GM21360 (cell line): ENCODE measurements around the gene EPB41L1.

ENCODE experiments used
- ATAC-seq: cut with Tn5 transposase; IDR thresholded peaks from one replicate; pipeline ENCODE4 v1.9.1; 2021; ENCODE audit warnings: mild to moderate bottlenecking, moderate library complexity; ENCODE audit not compliant: unreplicated experiment

Gene EPB41L1

GRCh38 chr20:36154700-36155628 is at the start of gene EPB41L1:
Gene EPB41L1, plus strand, starts transcription at chr20:36154740. Its CDS starts 19,038 bp downstream, at chr20:36173778.
- ATAC-seq = no peak

GRCh38 chr20:36104856-36105255 is 49.7 kb upstream of the EPB41L1 start:
- ATAC-seq = no peak

DNA sequence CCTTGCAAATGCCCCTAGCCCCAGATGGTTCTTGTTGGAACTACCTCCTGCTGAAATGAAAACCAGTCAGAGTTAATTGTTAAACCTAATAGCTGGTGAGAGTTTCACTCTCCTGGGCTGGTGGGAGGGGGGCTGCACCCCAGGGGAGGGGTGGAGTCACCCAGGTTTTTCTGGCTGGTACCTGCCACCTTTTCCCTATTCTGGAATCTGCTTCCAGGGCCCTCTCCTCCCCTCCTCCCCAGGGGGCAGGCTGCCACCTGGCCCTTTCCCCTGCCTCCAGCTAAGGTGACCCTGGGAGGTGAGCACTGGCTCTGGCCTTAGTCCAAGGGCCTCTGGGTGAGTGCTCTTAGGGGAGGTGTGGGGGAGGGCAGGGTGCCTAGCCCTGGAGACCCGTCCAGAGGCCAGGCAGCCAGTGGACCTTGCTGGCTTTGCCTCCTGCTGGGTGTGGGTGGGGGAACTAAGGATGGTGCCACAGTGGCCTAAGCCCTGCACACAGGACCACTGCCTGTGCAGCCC is 48.8 kb upstream of the EPB41L1 start:
- ATAC-seq = no peak

GRCh38 chr20:36106606-36107005 is 47.9 kb upstream of the EPB41L1 start:
- no peak for ATAC-seq

- no peak for ATAC-seq
These were observed 46.7 kb upstream of the EPB41L1 start for GRCh38 chr20:36107881-36108280.

GRCh38 chr20:36109251-36109947 is 45.1 kb upstream of the EPB41L1 start:
- no peak for ATAC-seq

- ATAC-seq = no peak
These were observed 43.5 kb upstream of the EPB41L1 start for GRCh38 chr20:36110994-36111393.

GRCh38 chr20:36112112-36112511 is 42.4 kb upstream of the EPB41L1 start:
- no peak for ATAC-seq

DNA sequence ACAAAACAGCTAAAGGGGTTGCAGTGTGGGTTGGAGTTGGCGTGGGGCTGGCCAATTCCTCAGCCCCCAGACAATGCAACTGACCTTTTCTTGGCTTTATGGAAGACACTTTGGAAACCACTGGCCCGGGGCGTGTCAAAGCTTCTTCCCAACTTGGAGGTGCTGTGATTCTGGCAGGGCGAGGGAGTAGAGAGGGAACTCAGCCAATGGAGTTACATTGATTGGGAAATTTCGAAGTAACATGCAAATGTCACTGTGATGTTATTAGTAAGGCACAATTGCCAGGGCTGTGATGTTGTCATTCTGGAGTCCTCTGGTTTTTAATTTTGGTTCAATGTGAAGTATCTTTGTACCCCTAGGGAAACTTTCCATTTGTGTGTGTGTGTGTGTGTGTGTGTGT is 41.5 kb upstream of the EPB41L1 start:
- ATAC-seq = no peak

DNA sequence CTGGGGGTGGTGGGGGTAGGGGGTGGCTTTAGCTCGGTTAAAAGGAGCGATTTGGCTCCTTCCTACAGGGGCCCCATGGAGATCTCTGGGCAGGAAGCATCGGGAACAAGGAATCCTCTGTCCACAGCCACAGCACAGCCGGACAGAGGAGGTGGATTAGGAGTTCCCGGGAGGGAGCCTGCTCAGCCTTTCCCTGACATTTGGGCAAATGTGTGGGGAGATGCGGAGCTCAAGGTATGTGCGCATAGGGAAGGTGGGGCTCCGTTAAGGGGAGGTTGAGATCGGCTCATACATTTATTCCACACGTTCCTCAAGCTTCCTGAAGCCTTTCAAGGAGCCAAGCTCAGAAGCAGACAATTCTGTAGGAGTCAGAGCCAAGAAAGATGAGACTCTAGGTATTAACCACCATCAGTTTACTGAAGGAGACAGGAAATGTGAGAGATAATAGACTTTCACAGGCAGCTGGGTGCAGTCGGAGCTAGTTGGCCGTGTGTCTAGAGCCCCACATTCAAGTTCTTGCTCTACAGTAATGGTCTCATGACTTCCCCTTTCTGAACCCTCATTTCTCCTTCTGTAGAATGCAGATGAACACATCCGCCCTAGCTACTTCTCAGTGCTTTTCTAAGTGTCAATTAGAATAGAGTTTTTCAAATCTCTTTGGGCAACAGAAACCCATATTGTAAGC is 40.8 kb upstream of the EPB41L1 start:
- ATAC-seq = no peak

GRCh38 chr20:36114707-36115106 is 39.8 kb upstream of the EPB41L1 start:
- ATAC-seq = no peak

- no peak for ATAC-seq
These were observed 38.6 kb upstream of the EPB41L1 start for GRCh38 chr20:36115925-36116324.

DNA sequence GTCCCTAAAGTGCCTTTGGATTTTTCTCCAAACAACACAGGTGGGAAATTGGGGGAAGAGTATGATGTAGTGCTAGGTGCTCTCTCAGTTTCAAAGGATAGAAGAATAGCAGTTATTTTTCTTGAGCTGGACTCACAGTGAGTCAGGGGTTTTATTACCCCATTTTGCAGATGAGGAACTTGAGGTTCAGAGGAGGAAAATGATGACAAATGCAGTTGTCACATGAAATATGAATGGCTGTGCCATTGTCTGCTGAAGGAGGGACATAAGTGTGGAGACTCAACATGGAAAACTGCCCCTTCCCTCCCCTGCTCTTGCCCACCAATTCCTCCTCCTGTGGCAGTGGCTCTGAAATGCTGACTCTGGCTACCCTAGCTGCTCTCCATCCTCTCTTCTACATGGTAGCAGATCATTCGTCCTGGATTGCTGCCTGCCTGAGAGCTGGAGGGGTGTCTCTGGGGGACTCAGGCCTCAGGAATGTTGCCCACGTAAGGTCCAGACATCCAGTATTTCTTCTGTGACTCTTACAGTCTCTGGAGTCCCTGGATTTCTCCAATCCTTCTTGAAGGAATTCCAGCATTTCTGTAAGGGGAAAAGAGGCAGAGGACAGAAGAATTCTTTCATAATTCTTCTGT is 37.6 kb upstream of the EPB41L1 start:
- ATAC-seq = no peak

GRCh38 chr20:36117638-36118037 is 36.9 kb upstream of the EPB41L1 start:
- no peak for ATAC-seq

DNA sequence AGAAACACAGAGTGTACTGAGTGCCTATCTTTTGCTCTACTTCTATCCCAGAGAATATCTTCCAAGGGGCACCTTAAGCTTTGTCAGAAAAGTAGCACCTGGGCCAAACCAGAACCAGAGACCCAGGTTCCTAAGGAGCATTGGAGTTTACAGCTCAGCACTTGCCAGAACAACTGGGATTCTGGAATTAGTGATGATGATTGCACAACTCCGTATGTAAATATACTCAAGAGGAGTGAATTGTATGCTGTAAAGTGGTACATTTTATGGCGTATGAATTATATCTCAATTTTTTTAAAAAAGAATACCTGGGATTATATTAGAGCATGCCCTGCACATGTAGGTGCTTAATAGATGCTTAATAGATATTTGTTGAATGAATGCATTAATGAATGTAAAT is 36.2 kb upstream of the EPB41L1 start:
- ATAC-seq = no peak

DNA sequence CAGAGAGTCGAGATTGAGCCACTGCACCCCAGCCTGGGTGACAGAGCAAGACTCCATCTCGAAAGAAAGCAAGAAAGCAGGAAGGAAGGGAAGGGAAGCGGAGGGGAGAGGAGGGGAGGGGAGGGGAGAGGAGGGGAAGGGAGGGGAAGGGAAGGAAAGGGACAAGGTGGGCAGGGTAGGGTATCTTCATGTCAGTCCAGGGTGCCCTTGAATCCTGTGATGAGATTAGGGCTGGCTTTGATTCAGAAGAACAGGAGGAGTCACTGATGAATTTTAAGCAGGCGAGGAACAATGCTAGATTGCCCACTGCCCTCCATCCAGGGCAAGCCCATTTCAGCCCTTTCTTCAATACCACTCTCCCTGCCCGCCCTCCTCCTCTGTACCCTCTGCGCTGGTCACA is 35.0 kb upstream of the EPB41L1 start:
- ATAC-seq = no peak

GRCh38 chr20:36120241-36120640 is 34.3 kb upstream of the EPB41L1 start:
- ATAC-seq = no peak

DNA sequence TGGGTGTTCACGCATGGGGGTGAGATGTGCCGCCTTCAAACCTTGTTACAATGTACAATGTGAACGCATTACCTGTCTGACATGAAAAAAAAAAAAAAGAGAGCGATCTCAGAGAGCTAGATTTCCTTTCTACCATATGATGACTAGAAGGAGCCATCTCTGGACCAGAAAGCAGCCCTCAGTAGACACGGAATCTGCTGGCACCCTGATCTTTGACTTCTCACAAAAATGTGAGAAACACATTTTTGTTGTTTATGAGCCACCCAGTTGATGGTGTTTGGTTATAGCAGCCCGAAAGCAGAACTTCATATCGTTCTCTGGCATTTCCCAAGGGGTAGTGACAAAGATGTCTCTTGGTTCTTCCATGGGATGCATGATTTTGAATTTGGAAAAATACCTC is 33.5 kb upstream of the EPB41L1 start:
- no peak for ATAC-seq

- ATAC-seq = no peak
These were observed 32.3 kb upstream of the EPB41L1 start for GRCh38 chr20:36121981-36122930.

- no peak for ATAC-seq
These were observed 31.6 kb upstream of the EPB41L1 start for GRCh38 chr20:36122931-36123288.
